Stimulated activated naive CD8-positive, alpha-beta T cell treated with anti-CD3 and anti-CD28 coated beads, Interleukin-15, amount 100 ng/mL, for 72 hours (primary cell): ENCODE data around the gene CDK5RAP1.
A peak's percentile ranks its signal among the peaks of the same experiment; 100 is the strongest.
"Not testable (repeated sequence)": the region's sequence is repeated elsewhere in the genome, so short reads cannot be mapped to it uniquely, and the experiment has no call there.

Source experiments
- ATAC-seq: fragments of 150-1000 bp; cut with Tn5 transposase; 2 replicates; pipeline ENCODE4 v1.10.0; 2021; ENCODE audit warnings: mild to moderate bottlenecking, moderate library complexity
- DNase-seq, 2 donors: peaks; one replicate each; pipeline ENCODE4 v3.0.0; 2021 to 2022
- H3K27ac Mint-ChIP-seq, 2 donors: one replicate each; pipeline ENCODE4 v1.8.0; 2022; ENCODE audit warnings: mild to moderate bottlenecking in 2 of 2, mixed read lengths in 2 of 2, moderate library complexity in 2 of 2
- H3K27me3 Mint-ChIP-seq: one replicate; pipeline ENCODE4 v1.8.0; 2022; ENCODE audit warnings: mixed read lengths
- H3K4me1 Mint-ChIP-seq: one replicate; pipeline ENCODE4 v1.8.0; 2022; ENCODE audit warnings: mild to moderate bottlenecking, mixed read lengths
- H3K4me3 Mint-ChIP-seq, 2 donors: one replicate each; pipeline ENCODE4 v1.8.0; 2022; ENCODE audit warnings: mild to moderate bottlenecking in 2 of 2, mixed read lengths in 2 of 2, moderate library complexity in 1 of 2
- H3K9me3 Mint-ChIP-seq, 2 donors: one replicate each; pipeline ENCODE4 v1.8.0; 2022; ENCODE audit warnings: mixed read lengths in 2 of 2

The CDK5RAP1 gene

DNA sequence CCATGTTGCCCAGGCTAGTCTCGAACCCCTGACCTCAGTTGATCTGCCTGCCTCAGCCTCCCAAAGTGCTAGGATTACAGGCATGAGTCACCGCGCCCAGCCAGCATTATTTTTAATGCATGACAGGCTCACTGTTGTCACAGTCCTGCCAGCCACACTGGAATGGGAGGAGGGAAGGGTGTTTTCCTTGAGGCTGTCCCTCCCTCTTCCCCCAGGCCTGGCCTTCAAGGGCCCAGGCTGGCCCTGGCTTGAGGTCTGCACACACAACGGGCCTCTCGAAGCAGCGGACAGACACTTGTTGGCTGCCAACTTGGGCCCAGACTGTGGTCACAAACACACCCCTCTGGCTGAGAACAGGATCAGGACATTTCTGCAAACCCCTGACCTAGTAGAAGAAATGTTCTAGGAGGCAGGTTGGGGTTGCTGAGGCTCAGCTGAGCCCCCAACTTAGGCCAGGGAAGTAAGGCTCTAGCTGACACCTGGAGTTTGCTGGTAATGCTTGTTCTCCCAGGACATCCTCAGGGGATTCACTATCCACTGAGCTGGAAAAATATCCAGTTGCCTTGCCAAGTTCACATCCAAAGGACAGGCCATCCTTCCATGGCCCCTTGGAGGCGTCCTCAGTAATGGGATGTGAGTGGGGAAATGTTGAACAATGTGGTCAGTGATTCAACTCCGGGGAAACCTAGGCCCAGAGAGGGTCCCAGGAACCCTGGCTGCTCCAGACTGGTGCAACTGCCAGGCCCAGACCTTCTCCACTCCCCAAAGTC lies 32.3 kb upstream of the CDK5RAP1 start:
- Mint-ChIP-seq H3K9me3 (no peaks in the 10 kb centered on the region), H3K4me3 (no peak overlapping the region)
- ATAC-seq: no peak

DNA sequence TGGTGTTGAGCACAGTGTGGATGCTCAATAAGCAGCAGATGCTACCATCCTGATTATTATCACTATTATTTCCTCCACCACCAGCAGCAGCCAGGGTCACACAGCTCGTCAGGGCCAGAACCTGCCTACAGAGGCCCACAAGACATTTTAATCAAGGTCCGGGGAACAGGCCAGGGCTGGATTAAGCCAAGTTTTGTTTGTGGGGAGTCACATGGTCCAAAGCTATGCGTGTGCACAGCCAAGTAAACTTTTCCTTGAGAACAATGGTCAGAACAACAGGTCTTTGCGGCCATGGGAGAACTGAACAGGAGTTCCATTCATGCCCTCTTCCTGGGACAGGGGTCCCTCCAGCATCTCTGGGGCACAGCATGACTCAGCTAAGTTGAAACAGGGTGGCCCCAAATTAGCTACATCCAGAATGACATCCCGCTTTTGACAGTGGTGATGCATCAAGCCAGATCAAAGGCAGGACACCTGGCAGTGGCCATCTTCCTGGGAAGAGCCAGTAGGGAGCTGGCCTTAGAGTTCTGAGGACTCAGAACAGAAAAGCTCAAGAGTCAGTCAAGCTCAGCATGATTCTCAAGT lies 30.6 kb upstream of the CDK5RAP1 start:
- no peak for ATAC-seq
- no peak overlapping the region for H3K4me3 Mint-ChIP-seq
- no peak for DNase-seq
- no peak overlapping the region for H3K27ac Mint-ChIP-seq
- no peaks in the 10 kb centered on the region for H3K9me3 Mint-ChIP-seq
- no peaks in the 10 kb centered on the region for H3K27me3 Mint-ChIP-seq
- H3K4me1 Mint-ChIP-seq: no peaks in the 10 kb centered on the region

More for the DNA sequence above, 32.3 kb upstream of the CDK5RAP1 start:
- no peaks in the 10 kb centered on the region for H3K4me1 Mint-ChIP-seq
- no peaks in the 10 kb centered on the region for H3K27me3 Mint-ChIP-seq
- no peak for DNase-seq
- no peak overlapping the region for H3K27ac Mint-ChIP-seq

DNA sequence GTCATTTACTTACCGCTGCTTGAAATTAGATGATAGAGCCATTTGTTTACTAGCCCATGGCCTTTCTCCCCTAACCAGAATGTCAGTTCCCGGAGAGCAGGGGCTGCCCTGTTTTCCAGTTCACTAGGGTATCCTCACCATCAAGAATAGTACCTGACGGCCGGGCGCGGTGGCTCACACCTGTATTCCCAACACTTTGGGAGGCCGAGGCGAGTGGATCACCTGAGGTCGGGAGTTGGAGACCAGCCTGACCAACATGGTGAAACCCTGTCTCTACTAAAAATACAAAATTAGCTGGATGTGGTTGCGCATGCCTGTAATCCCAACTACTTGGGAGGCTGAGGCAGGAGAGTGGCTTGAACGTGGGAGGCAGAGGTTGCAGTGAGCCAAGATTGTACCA lies 22.6 kb upstream of the CDK5RAP1 start:
- H3K27me3 Mint-ChIP-seq, H3K4me3 Mint-ChIP-seq, ATAC-seq, DNase-seq, H3K4me1 Mint-ChIP-seq, H3K9me3 Mint-ChIP-seq: not testable (repeated sequence)
- H3K27ac Mint-ChIP-seq: peak overlapping the region in 1 of 2 donors; percentile 90

DNA sequence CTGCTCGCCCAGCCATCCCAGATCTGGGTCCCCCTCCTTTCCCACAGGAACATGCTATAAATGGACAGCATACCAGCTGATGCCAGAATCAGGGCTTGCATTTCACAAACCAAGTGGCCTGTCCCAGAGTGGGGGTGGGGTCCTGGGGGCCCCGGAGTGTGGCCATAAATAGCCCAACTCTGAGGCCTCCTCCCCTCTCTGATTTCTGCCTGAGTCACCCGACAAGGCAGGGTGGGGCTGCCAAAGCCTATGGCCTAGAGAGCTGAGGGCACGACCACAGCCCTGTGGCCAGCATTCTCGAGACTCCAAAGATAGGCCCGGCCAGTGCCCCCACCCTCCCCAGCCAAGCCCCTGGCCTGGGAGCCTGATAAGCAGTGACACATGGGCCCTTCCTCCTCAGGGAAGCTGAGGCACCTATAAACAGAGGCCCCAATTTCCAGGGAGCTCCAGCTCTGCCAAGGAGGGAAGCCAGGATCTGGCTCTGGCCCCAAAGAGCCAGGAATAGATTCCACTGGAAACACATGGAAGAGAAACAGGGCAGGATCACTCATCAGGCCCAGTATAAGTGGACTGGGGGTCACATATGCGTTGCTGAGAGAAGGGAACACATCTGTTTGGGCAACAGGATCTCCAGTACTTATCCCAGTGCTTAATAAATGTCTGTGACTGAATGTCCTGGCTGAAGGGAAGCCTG lies 22.0 kb upstream of the CDK5RAP1 start:
- no peaks in the 10 kb centered on the region for H3K9me3 Mint-ChIP-seq
- DNase-seq (no peak), ATAC-seq (no peak)
- peak overlapping the region in 1 of 2 donors; percentile 91 for H3K27ac Mint-ChIP-seq
- H3K27me3 Mint-ChIP-seq: no peaks in the 10 kb centered on the region
- peaks cover under 1% of the 10 kb centered on the region for H3K4me1 Mint-ChIP-seq
- no peak overlapping the region for H3K4me3 Mint-ChIP-seq

DNA sequence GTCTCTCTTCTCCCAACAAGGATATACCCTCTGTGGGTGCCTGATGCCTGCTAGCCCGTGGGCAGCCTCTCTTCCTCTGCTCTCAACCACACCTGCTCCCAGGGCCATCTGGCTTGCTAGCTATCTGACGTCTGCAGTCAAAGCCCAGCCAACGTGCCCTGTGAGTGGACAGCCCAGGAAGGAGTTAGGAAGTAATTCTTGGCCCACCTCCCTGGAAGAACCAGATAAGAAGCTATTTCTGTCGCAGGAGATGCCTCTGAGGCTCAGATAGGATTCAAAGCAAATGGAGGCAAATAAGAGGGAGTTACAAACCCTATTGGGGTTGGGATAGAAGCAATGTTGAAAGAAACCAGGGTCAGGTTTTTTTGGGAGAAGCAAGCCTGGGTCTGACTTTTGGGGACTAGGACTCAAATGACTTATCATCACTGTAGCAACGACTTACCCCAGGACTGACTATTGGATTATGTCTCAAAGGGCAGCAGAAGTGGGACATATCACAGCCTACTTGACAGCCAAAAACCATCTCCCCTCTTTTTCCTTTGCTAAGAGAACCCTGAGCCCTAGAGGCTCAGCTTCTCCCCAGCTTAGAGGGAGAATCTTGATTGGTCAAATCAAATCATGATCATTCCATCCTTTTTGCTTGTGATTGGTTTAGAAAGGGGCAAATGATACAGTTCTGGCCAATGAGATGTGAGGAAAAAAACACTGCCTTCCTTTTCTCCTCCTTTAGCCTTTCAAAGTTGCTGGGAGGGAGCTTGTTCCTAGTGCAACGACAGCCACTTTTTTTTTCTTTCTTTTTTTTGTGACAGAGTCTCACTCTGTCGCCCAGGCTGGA lies 18.0 kb upstream of the CDK5RAP1 start:
- Mint-ChIP-seq H3K27me3 (no peaks in the 10 kb centered on the region), H3K4me3 (no peak overlapping the region), H3K9me3 (no peaks in the 10 kb centered on the region), H3K27ac (no peak overlapping the region), H3K4me1 (peaks cover 5% of the 10 kb centered on the region)
- DNase-seq: no peak
- ATAC-seq: no peak

DNA sequence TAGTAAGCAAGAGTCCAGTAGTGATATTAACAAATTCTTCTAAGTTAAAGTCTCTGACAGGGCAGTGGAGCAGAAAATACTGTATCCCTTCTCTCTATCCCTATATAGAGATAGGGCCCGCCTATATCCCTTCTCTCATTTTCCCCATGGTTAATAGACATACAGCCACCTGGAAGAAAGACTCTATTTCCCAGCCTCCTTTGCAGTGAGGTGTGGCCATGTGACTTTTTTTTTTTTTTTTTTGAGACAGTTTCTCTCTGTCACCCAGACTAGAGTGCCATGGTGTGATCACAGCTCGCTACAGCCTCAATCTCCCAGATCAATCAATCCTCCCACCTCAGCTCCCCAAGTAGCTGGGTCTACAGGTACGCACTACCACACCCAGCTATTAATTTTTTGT lies 16.7 kb upstream of the CDK5RAP1 start:
- H3K4me3 Mint-ChIP-seq: no peak overlapping the region
- H3K27me3 Mint-ChIP-seq: no peaks in the 10 kb centered on the region
- ATAC-seq: no peak
- no peaks in the 10 kb centered on the region for H3K9me3 Mint-ChIP-seq
- no peak overlapping the region for H3K27ac Mint-ChIP-seq
- peaks cover 5% of the 10 kb centered on the region for H3K4me1 Mint-ChIP-seq
- no peak for DNase-seq

DNA sequence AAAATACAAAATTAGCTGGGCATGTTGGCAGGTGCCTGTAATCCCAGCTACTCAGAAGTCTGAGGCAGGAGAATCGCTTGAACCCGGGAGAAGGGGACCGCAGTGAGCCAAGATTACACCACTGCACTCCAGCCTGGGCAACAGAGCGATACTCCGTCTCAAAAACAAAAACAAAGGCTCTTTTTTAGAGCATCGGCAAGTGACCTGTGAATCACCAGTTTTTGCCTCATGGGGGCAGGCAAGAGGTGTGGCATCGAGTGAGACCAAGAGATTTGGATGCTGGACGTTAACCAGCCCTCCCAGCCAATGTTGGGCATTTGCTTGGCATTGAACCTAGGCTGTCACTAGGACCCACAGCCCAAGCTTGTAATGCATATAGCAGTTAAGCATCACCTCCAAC lies 14.6 kb upstream of the CDK5RAP1 start:
- Mint-ChIP-seq H3K9me3 (no peaks in the 10 kb centered on the region), H3K27ac (no peak overlapping the region), H3K4me1 (peaks cover 5% of the 10 kb centered on the region), H3K27me3 (no peaks in the 10 kb centered on the region), H3K4me3 (no peak overlapping the region)
- ATAC-seq: no peak
- DNase-seq: no peak

DNA sequence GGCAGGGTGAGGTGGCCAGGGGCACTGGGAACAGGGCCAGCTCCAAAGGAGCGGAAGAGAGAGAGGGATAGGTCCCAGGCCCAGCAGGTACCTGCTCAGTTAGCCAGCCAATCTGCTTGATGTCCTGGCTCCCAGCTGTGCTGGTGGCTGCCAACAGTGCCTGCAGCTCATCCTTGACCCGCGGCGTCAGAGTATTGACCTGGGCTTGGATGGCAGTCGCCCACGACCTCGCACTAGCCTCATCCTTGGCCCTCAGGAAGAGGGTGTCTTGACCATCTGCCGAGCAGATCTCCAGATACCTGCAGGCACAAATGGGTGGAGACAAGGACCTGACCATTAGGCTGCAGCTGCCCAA lies 11.1 kb upstream of the CDK5RAP1 start:
- H3K4me1 Mint-ChIP-seq: no peaks in the 10 kb centered on the region
- H3K27ac Mint-ChIP-seq: peak overlapping the region in 1 of 2 donors; percentile 42
- H3K9me3 Mint-ChIP-seq: no peaks in the 10 kb centered on the region
- DNase-seq: no peak
- ATAC-seq: no peak
- no peaks in the 10 kb centered on the region for H3K27me3 Mint-ChIP-seq
- H3K4me3 Mint-ChIP-seq: no peak overlapping the region

DNA sequence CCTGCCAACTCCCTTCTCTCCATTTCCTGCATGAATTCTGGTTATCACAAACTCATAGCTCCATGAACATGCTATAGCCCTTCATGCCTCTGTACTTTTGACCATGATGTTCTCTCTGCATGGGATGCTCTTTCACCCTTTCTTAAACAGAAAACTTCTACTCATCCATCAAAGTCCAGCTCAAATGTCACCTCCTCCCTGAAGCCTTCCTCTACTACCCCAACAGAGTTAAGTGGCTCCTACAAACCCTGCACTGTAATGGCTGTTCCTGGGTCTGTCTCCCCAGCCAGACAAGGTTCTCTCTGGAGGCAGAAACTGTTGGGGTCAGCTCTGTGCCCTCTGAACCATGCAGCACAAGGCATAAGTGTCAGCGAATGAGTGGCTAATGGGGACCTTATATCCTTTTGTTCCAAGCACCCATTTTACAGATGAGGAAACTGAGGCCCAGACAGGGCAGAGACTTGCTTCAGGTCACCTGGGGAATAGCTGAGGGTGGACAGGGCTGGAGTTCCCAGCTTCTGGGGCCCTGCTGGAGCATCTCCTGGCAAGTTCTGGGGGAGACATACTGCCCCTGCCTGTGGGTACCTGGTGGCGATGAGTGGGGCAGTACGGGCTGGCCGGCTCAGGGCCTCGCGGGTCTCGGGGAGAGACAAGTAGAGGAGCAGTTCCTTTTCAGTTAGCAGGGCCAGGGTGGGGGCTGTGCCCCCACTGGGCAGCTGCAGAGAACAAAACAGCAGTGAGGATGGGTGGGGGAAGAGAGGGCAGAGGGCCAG lies 10.6 kb upstream of the CDK5RAP1 start:
- Mint-ChIP-seq H3K9me3 (no peaks in the 10 kb centered on the region), H3K4me3 (no peak overlapping the region), H3K27me3 (no peaks in the 10 kb centered on the region), H3K27ac (peak overlapping the region in 1 of 2 donors; percentile 42), H3K4me1 (no peaks in the 10 kb centered on the region)
- DNase-seq (no peak), ATAC-seq (no peak)

DNA sequence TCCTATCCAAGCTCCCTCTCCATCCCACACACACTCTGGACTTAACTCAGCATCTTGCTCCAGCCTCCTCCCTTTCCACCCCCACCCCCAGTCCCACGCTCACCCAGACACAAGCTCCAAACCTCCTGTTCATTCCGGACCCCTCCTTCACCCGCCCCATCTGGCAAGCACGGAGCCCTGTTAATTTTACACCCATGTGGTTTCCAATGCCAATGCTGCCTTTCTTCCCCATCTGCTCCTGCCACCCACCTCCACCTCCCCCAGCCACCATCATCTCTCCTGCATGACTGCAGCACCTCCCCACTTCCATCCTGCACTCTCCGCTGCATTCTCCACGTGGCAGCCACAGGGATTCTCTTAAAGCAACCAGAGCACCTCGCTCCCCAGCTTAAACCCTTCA lies 9.9 kb upstream of the CDK5RAP1 start:
- no peaks in the 10 kb centered on the region for H3K4me1 Mint-ChIP-seq
- DNase-seq: no peak
- H3K27me3 Mint-ChIP-seq: no peaks in the 10 kb centered on the region
- H3K9me3 Mint-ChIP-seq: no peaks in the 10 kb centered on the region
- no peak for ATAC-seq
- peak overlapping the region in 1 of 2 donors; percentile 74 for H3K27ac Mint-ChIP-seq
- H3K4me3 Mint-ChIP-seq: no peak overlapping the region

DNA sequence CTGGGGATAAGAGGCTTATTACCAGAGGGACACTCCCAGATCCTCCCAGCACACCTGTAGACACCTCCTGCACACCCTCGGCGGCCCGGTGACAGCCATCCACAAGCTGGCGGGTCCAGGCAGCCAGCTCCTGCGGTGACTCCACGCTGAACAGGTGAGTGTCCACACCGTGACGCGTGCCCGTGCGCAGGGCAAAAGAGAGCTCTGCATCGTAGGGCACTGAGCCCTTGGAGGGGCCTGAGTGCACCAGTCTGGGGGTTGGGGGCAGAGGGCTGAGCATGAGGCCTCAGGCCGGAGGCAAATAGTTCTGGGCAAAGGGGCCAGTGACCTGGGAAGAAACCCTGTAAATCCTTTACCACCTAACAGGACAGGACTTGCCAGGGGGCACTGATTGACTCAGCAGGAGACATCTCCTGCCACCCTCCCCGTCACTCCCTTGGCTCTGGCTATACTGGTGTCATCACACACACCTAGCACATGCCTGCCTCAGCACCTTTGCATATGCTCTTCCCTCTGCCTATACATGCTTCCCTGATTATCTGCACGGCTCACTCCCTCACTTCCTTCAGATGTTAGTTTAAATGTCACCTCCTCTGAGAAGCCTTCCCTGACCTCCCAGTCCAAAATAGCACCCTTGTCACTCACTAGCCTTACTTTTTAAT lies 8.9 kb upstream of the CDK5RAP1 start:
- no peaks in the 10 kb centered on the region for H3K9me3 Mint-ChIP-seq
- DNase-seq: no peak
- no peaks in the 10 kb centered on the region for H3K4me1 Mint-ChIP-seq
- H3K27ac Mint-ChIP-seq: peak overlapping the region in 1 of 2 donors; percentile 40
- no peak for ATAC-seq
- H3K4me3 Mint-ChIP-seq: no peak overlapping the region
- no peaks in the 10 kb centered on the region for H3K27me3 Mint-ChIP-seq

DNA sequence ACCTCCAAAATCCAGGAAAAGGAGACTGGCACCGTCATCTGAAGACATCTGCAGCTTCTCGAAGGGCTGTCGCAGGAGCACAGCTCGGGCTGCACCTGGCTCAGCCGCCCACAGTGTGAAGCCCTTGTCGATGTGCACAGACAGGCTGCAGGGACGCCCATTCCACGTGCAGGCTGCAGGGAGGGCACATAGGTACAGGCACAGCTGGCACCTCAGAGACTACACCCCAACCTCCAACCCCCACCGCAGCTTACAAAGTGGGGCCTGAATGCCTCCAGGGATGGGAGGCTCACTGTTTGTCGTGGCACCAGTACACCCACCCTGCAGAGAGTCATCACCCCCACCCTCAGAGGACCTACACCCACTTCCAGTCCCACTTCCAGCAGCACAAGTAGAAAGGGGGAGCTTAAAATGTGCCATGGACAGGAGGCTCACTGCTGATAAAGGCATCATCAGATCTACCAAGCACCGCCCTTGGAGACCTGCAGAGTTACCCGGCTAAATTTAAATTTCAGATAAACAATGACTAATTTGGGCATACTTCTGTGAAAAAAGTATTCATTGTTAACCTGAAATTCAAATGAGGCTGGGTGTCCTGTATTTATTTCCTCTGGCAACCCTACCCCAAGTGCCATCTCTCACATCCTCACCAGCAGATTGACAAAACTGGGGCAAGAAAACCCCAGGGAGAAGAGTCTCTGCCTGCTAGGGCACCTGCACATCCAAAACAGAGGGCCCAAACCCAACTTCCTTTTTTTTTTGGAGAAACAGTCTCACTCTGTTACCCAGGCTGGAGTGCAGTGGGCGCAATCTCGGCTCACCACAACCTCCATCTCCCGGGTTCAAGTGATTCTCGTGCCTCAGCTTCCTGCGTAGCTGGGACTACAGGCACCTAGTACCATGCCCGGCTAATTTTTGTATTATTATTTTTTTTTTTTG lies 7.7 kb upstream of the CDK5RAP1 start:
- DNase-seq: no peak
- ATAC-seq: no peak
- no peaks in the 10 kb centered on the region for H3K4me1 Mint-ChIP-seq
- no peaks in the 10 kb centered on the region for H3K27me3 Mint-ChIP-seq
- H3K4me3 Mint-ChIP-seq: no peak overlapping the region
- H3K27ac Mint-ChIP-seq: no peak overlapping the region
- H3K9me3 Mint-ChIP-seq: no peaks in the 10 kb centered on the region

DNA sequence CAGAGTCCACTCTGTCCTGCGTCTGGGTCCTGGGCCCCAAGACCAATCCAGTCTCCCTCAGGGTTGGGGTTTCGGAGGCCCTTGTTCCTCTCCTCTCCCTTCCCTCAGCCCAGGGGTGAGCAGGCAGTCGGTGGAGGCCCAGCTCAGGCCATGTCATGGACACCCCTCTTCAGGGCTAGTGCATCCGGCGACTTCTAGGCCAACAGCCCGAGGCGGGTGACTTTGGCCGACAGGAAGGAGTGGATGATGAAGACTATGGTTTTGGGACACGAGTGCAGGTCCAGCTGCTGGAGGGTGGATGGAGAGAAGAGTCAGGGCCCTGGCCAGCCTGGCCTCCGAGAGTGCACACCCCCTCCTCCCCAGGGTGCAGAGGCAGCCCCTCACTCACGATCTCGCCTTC lies 7.0 kb upstream of the CDK5RAP1 start:
- no peaks in the 10 kb centered on the region for H3K9me3 Mint-ChIP-seq
- H3K27me3 Mint-ChIP-seq: no peaks in the 10 kb centered on the region
- no peak for DNase-seq
- H3K4me1 Mint-ChIP-seq: no peaks in the 10 kb centered on the region
- no peak overlapping the region for H3K27ac Mint-ChIP-seq
- H3K4me3 Mint-ChIP-seq: no peak overlapping the region
- no peak for ATAC-seq

DNA sequence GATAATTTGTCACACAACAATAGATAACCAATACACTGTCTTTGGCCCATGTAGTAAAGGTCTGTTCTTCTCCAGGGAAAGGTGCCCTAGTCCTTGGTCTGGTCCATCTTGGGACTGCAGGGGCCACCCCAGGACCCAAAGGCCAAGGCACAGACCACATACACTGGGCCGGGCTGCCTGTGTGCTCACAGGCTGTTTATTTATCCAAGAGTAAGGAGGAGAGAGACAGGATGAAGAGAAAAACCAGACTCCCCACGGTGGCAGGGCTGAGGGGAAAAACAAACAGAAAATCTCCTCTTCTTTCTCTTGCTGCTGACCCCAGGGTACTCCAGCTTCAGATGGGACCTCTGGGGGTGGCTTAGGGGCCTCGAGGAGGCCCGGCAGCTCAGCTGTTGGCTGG lies 6.5 kb upstream of the CDK5RAP1 start:
- no peaks in the 10 kb centered on the region for H3K27me3 Mint-ChIP-seq
- H3K9me3 Mint-ChIP-seq: no peaks in the 10 kb centered on the region
- peak overlapping the region in 1 of 2 donors; percentile 92 for H3K27ac Mint-ChIP-seq
- no peak for ATAC-seq
- no peak for DNase-seq
- H3K4me1 Mint-ChIP-seq: peaks cover 2% of the 10 kb centered on the region
- no peak overlapping the region for H3K4me3 Mint-ChIP-seq
